Suppressor macrophage treated with lipopolysaccharide for 1 hour (primary cell): ENCODE results near the gene PCDHA10.
"Not testable (repeated sequence)": the region's sequence is repeated elsewhere in the genome, so short reads cannot be mapped to it uniquely, and the experiment has no call there.

Experiments
- DNase-seq, 3 donors: peaks; one replicate each; pipeline ENCODE4 v3.0.0-alpha.2; 2020 to 2022

PCDHA10 gene

GRCh38 chr5:140855772-140856674 lies at the start of gene PCDHA10:
Gene PCDHA10, plus strand, starts transcription at chr5:140855897. Its CDS starts 152 bp downstream, at chr5:140856049.
- DNase-seq, result no peak

GRCh38 chr5:140806834-140807775 lies 48.6 kb upstream of the PCDHA10 start, which contains the start of gene PCDHA4:
Gene PCDHA4, plus strand, starts transcription at chr5:140807068.
- DNase-seq, result peak in 1 of 3 donors; percentile 23

- DNase-seq, result not testable (repeated sequence)
Measured at GRCh38 chr5:140808241-140808888, 47.3 kb upstream of the PCDHA10 start.

- DNase-seq, result no peak
Measured at GRCh38 chr5:140808889-140809291, 46.8 kb upstream of the PCDHA10 start.

- peak; percentile 20 to 34 (median 33) for DNase-seq
Measured at GRCh38 chr5:140821375-140822280, 34.1 kb upstream of the PCDHA10 start, which contains the start of gene PCDHA5. Gene PCDHA5, plus strand, starts transcription at chr5:140821613.

- no peak for DNase-seq
Measured at GRCh38 chr5:140822281-140822629, 33.4 kb upstream of the PCDHA10 start.

GRCh38 chr5:140822969-140823368 lies 32.7 kb upstream of the PCDHA10 start:
- DNase-seq, result not testable (repeated sequence)

- DNase-seq, result no peak
Measured at GRCh38 chr5:140823475-140823874, 32.2 kb upstream of the PCDHA10 start.

GRCh38 chr5:140827704-140828361 lies 27.9 kb upstream of the PCDHA10 start, which contains the start of gene PCDHA6:
Gene PCDHA6, plus strand, starts transcription at chr5:140827960. Its CDS starts 132 bp downstream, at chr5:140828092.
- DNase-seq, result peak in 1 of 3 donors; percentile 3

GRCh38 chr5:140828362-140828737 lies 27.3 kb upstream of the PCDHA10 start:
- DNase-seq, result peak in 1 of 3 donors; percentile 12

- peak in 1 of 3 donors; percentile 8 for DNase-seq
Measured at GRCh38 chr5:140829511-140830501, 25.9 kb upstream of the PCDHA10 start.

GRCh38 chr5:140833993-140834392 lies 21.7 kb upstream of the PCDHA10 start, which contains the start of gene PCDHA7:
Gene PCDHA7, plus strand, starts transcription at chr5:140834269. Its CDS starts 115 bp downstream, at chr5:140834384.
- peak in 2 of 3 donors; percentile 5 to 18 for DNase-seq

- not testable (repeated sequence) for DNase-seq
Measured at GRCh38 chr5:140834439-140835008, 21.2 kb upstream of the PCDHA10 start.

GRCh38 chr5:140835622-140836510 lies 19.8 kb upstream of the PCDHA10 start:
- DNase-seq, result peak in 1 of 3 donors; percentile 13

GRCh38 chr5:140840978-140841962 lies 14.4 kb upstream of the PCDHA10 start, which contains the start of gene PCDHA8:
Gene PCDHA8, plus strand, starts transcription at chr5:140841187. Its CDS starts 135 bp downstream, at chr5:140841322.
- DNase-seq, result peak; percentile 13 to 27 (median 15)
